GM12878 (cell line): Measurements from ENCODE around the gene MEX3D. TPM values are rescaled to one million over a fixed set of nuclear protein-coding genes. Genes with fewer than 3 reads are reported as not detected.

ENCODE experiments used
- ATAC-seq: fragments of 200-7000 bp; cut with Tn5 transposase; 3 replicates; pipeline ENCODE4 v1.9.1; 2020; ENCODE audit warnings: mild to moderate bottlenecking, moderate library complexity
- BruUV-seq: library from RNA; stranded (reverse); fragments of 400-500 nt; replicated peaks from 2 replicates; lab custom pipeline; 2021; lab: Mats Ljungman, UMichigan
- CTCF ChIA-PET: fragments of 300-600 bp; sonication (Branson Sonifier 250); formaldehyde crosslinking; extraction: SDS; loops from one replicate; lab custom pipeline; 2021; ENCODE audit warnings: inconsistent platforms; lab: Yijun Ruan, JAX
- POLR2A ChIA-PET: fragments of 350-600 bp; formaldehyde crosslinking; extraction: SDS; loops from one replicate; lab custom pipeline; 2021; ENCODE audit warnings: inconsistent platforms; lab: Charles Lee
- RAD21 ChIA-PET: fragments of 300-600 bp; sonication (Branson Sonifier 250); formaldehyde crosslinking; loops from one replicate; lab custom pipeline; 2023; ENCODE audit warnings: antibody characterized with exemption; ENCODE audit not compliant: unreplicated experiment; lab: Charles Lee
- SMC1A ChIA-PET: fragments of 300-600 bp; sonication (Branson Sonifier 250); formaldehyde crosslinking; loops from one replicate; lab custom pipeline; 2023; ENCODE audit not compliant: unreplicated experiment, uncharacterized antibody; lab: Charles Lee
- DNase-seq: peaks from one replicate; pipeline ENCODE4 v3.0.0-alpha.2; 2011; ENCODE audit warnings: low read depth, low spot score
- FAIRE-seq: peaks from 3 replicates; lab custom pipeline; 2011; peaks lifted over from hg19 to GRCh38; lab: Jason Lieb, UNC
- H2AFZ ChIP-seq: 2 replicates; pipeline ENCODE4 v1.6.0; 2011; ENCODE audit warnings: low read depth, low read length, control low read depth; ENCODE audit not compliant: control insufficient read depth
- H3K27ac ChIP-seq: 2 replicates; pipeline ENCODE4 v1.5.1; 2011; ENCODE audit warnings: control low read depth; ENCODE audit not compliant: control insufficient read depth, insufficient read depth
- H3K27me3 ChIP-seq, 2 experiments: replicated peaks in 1 of 2; 2 replicates each; pipeline versions ENCODE4 v1.6.0 to v1.6.1; 2011; ENCODE audit warnings: low read length in 1 of 2; ENCODE audit not compliant: control insufficient read depth in 2 of 2, insufficient read depth in 2 of 2
- H3K36me3 ChIP-seq, 2 experiments: 2 replicates each; pipeline ENCODE4 v1.5.1; 2011; ENCODE audit warnings: low read length in 1 of 2; ENCODE audit not compliant: control insufficient read depth in 2 of 2, insufficient read depth in 2 of 2
- H3K4me1 ChIP-seq: 2 replicates; pipeline ENCODE4 v1.6.1; 2011; ENCODE audit warnings: mild to moderate bottlenecking, low read length, moderate library complexity, mixed read lengths; ENCODE audit not compliant: control insufficient read depth, insufficient read depth
- H3K4me2 ChIP-seq: 2 replicates; pipeline ENCODE4 v1.6.0; 2011; ENCODE audit warnings: control low read depth; ENCODE audit not compliant: control insufficient read depth, insufficient read depth
- H3K4me3 ChIP-seq: fragments of 200-600 bp; sonication (generic); 2 replicates; pipeline ENCODE4 v1.5.1; 2016
- H3K79me2 ChIP-seq: 2 replicates; pipeline ENCODE4 v1.6.0; 2011; ENCODE audit warnings: low read length; ENCODE audit not compliant: control insufficient read depth, insufficient read depth
- H3K9ac ChIP-seq: 2 replicates; pipeline ENCODE4 v1.8.0; 2011; ENCODE audit warnings: low read length, control low read depth, mixed read lengths; ENCODE audit not compliant: control insufficient read depth, insufficient read depth
- H3K9me3 ChIP-seq: replicated peaks from 3 replicates; pipeline ENCODE4 v1.5.1; 2011; ENCODE audit warnings: mild to moderate bottlenecking, low read length; ENCODE audit not compliant: control insufficient read depth, insufficient read depth
- H4K20me1 ChIP-seq: 2 replicates; pipeline ENCODE4 v1.6.0; 2011; ENCODE audit not compliant: control insufficient read depth, insufficient read depth
- NR2C2 ChIP-seq: IDR thresholded peaks from 2 replicates; pipeline ENCODE4 v1.6.1; 2011; ENCODE audit warnings: borderline replicate concordance, low read depth; ENCODE audit not compliant: control insufficient read depth, insufficient read length
- SUPT20H ChIP-seq: IDR thresholded peaks from 2 replicates; pipeline ENCODE4 v1.6.1; 2011; ENCODE audit warnings: low read depth, mild to moderate bottlenecking, low read length, moderate library complexity, borderline replicate concordance; ENCODE audit not compliant: control insufficient read depth
- USF1 ChIP-seq: IDR thresholded peaks from 2 replicates; pipeline ENCODE4 v1.6.1; 2011; ENCODE audit warnings: borderline replicate concordance, low read depth, mild to moderate bottlenecking, moderate library complexity, mixed read lengths, low read length; ENCODE audit not compliant: insufficient read depth; ENCODE audit errors: extremely low read length
- ZBTB4 ChIP-seq: fragments of 450-650 bp; formaldehyde crosslinking; IDR thresholded peaks from 2 replicates; pipeline ENCODE4 v1.4.0; 2022; ENCODE audit warnings: mild to moderate bottlenecking, moderate library complexity
- WGBS: methylation state at CpG from one replicate; pipeline ENCODE4 v1.1.6; 2016; ENCODE audit warnings: low lambda C conversion rate; ENCODE audit not compliant: insufficient replicate concordance, insufficient coverage; ENCODE audit errors: missing lambda C conversion rate; 5-methylcytosine and 5-hydroxymethylcytosine counted together
- in situ Hi-C: fragments of 300-500 bp; cut with MboI; formaldehyde crosslinking; loops from 9 replicates; pipeline ENCODE4 v1.14.3; 2018; ENCODE audit warnings: mixed read lengths
- intact Hi-C: fragments of 100-400 bp; cut with micrococcal nuclease; formaldehyde crosslinking; loops from one replicate; pipeline ENCODE4 v1.14.2; 2022; ENCODE audit not compliant: unreplicated experiment
- polyA plus RNA-seq, 11 experiments: library from polyadenylated mRNA; depleted of rRNA in 4 of 11; unstranded in 6 of 11; stranded (reverse) in 5 of 11; fragments of >200 nt; fragmentation: Nextera tagmentation in 4 of 11; fragmentation: Illumina TruSeq in 1 of 11; extraction: Ambion mirVana in 4 of 11; extraction: Trizol in 1 of 11; gene quantifications; 1 replicate in 1 of 11; 2 replicates in 10 of 11; pipeline versions ENCODE4 v1.2.1 to v1.2.3, GENCODE V29; 2011 to 2016; ENCODE audit warnings: inconsistent platforms in 2 of 11, missing spikeins in 2 of 11, low read depth in 1 of 11
- total RNA-seq, 4 experiments: library from RNA; depleted of rRNA in 3 of 4; stranded (reverse); fragments of >200 nt in 3 of 4; fragmentation: Illumina TruSeq in 1 of 4; extraction: Trizol in 1 of 4; gene quantifications; 2 replicates each; pipeline versions ENCODE4 v1.2.1 to v1.2.3, GENCODE V29; 2013 to 2021
- TF ChIP-seq, protein P1 (sequence below): fragments of 450-650 bp; IDR thresholded peaks from 2 replicates; pipeline ENCODE4 v1.6.1; 2017; ENCODE audit warnings: mild to moderate bottlenecking, low read depth, inconsistent platforms; ENCODE audit not compliant: poor library complexity, severe bottlenecking
- TF ChIP-seq, protein P2 (sequence below): IDR thresholded peaks from 2 replicates; pipeline ENCODE4 v1.6.1; 2012; ENCODE audit warnings: low read length, inconsistent platforms

The MEX3D gene
- total and polyA plus RNA-seq, 10 of the 15 experiments (the other 5 are each of a cell fraction or from before 2014, with no cell fraction given) = 0.18 to 6.8 (median 0.81) TPM

DNA sequence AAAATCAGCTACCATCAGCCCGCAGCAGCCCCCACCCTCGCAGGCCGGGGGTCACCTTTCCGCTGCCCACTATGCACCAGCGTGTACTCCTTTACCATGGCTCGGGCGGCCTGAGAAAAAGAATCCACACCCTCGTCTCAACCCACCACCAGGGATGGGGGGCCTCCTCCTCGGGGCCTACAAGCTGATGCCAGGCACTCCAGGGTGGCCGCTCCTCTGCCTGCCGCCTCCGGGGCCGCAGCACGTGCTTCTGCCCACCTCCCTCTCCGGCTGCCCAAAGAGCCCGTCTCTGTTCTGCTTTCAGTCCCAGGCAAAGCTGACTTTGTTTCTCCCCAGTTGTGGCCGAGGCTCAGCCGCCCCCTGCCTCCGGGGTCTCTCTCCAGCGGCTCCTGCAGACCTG is 11.1 kb upstream of the MEX3D start:
- DNase-seq (no peak), ATAC-seq (no peak), FAIRE-seq (no peak)
- 97% methylated on average over 20 of the region's 20 CpGs for WGBS
- in situ Hi-C loops = no loop called here
- no peaks in the 10 kb centered on the region for H3K9me3 ChIP-seq
- H3K27me3 ChIP-seq = no peaks in the 10 kb centered on the region
- ChIA-PET CTCF (no interaction called here), POLR2A (no interaction called here), RAD21 (interaction anchor here (0.7 kb wide), 1 partner anchor 33 kb away, joined by 5 read pairs; no protein-coding TSS in a partner anchor), SMC1A (no interaction called here)
- H3K9ac ChIP-seq = no peak overlapping the region
- no peak overlapping the region for H3K4me2 ChIP-seq
- H4K20me1 ChIP-seq = no peaks in the 10 kb centered on the region
- peaks cover 5 to 16% of the 10 kb centered on the region in 2 experiments for H3K36me3 ChIP-seq
- no peaks in the 10 kb centered on the region for H3K79me2 ChIP-seq
- no TSS peak for BruUV-seq
- intact Hi-C loops = no loop called here
- H3K4me1 ChIP-seq = no peaks in the 10 kb centered on the region
- H3K27ac ChIP-seq = no peak overlapping the region
- TF ChIP-seq ZBTB4 (CRISPR knock-in tag) = no peak
- TF ChIP-seq SUPT20H = no peak
- no peak for TF ChIP-seq USF1
- TF ChIP-seq NR2C2 = no peak
- TF ChIP-seq, protein P1, sequence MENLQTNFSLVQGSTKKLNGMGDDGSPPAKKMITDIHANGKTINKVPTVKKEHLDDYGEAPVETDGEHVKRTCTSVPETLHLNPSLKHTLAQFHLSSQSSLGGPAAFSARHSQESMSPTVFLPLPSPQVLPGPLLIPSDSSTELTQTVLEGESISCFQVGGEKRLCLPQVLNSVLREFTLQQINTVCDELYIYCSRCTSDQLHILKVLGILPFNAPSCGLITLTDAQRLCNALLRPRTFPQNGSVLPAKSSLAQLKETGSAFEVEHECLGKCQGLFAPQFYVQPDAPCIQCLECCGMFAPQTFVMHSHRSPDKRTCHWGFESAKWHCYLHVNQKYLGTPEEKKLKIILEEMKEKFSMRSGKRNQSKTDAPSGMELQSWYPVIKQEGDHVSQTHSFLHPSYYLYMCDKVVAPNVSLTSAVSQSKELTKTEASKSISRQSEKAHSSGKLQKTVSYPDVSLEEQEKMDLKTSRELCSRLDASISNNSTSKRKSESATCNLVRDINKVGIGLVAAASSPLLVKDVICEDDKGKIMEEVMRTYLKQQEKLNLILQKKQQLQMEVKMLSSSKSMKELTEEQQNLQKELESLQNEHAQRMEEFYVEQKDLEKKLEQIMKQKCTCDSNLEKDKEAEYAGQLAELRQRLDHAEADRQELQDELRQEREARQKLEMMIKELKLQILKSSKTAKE = no peak
- TF ChIP-seq, protein P2, sequence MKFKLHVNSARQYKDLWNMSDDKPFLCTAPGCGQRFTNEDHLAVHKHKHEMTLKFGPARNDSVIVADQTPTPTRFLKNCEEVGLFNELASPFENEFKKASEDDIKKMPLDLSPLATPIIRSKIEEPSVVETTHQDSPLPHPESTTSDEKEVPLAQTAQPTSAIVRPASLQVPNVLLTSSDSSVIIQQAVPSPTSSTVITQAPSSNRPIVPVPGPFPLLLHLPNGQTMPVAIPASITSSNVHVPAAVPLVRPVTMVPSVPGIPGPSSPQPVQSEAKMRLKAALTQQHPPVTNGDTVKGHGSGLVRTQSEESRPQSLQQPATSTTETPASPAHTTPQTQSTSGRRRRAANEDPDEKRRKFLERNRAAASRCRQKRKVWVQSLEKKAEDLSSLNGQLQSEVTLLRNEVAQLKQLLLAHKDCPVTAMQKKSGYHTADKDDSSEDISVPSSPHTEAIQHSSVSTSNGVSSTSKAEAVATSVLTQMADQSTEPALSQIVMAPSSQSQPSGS = no peak
- TF ChIP-seq, all 136 proteins: peak for 0
- Histone ChIP-seq H3K4me3 (no peak overlapping the region), H2AFZ (no peak overlapping the region)
